Caco-2 (cell line): ENCODE data around the gene L3MBTL4. TPM values are rescaled to one million over a fixed set of nuclear protein-coding genes. Genes with fewer than 3 reads are reported as not detected.

Source experiments
- BruUV-seq: library from RNA; stranded (reverse); fragments of 400-500 nt; replicated peaks from 2 replicates; lab custom pipeline; 2021; lab: Mats Ljungman, UMichigan
- CTCF ChIA-PET: fragments of 300-600 bp; sonication (Branson Sonifier 250); formaldehyde crosslinking; loops from one replicate; lab custom pipeline; 2022; ENCODE audit warnings: antibody characterized with exemption; lab: Charles Lee
- POLR2A ChIA-PET: fragments of 300-600 bp; sonication (Branson Sonifier 250); formaldehyde crosslinking; loops from one replicate; lab custom pipeline; 2022; ENCODE audit warnings: antibody characterized with exemption; lab: Charles Lee
- DNase-seq, 2 experiments: peaks; one replicate each; pipeline versions ENCODE4 v3.0.0 to v3.0.0-alpha.2; 2020 to 2022
- H3K27me3 ChIP-seq: replicated peaks from 2 replicates; pipeline ENCODE4 v1.6.0; 2011; ENCODE audit warnings: low read length; ENCODE audit not compliant: control insufficient read depth, insufficient read depth
- H3K36me3 ChIP-seq: 2 replicates; pipeline ENCODE4 v1.5.1; 2011; ENCODE audit warnings: low read length; ENCODE audit not compliant: control insufficient read depth, insufficient read depth
- H3K4me1 ChIP-seq: fragments of 250-450 bp; sonication (Bioruptor Pico); 2 replicates; pipeline ENCODE4 v1.5.1; 2020; ENCODE audit warnings: mild to moderate bottlenecking
- H3K4me3 ChIP-seq: 2 replicates; pipeline ENCODE4 v1.5.1; 2011; ENCODE audit warnings: low read depth, mild to moderate bottlenecking, control low read depth, low read length
- H3K9me3 ChIP-seq: fragments of 250-450 bp; sonication (Bioruptor Pico); 2 replicates; pipeline ENCODE4 v1.5.1; 2020; ENCODE audit warnings: mild to moderate bottlenecking, moderate library complexity
- H3K27ac Mint-ChIP-seq: one replicate; pipeline ENCODE4 v1.8.0; 2022; ENCODE audit warnings: mixed read lengths; ENCODE audit not compliant: unreplicated experiment
- H3K27me3 Mint-ChIP-seq: one replicate; pipeline ENCODE4 v1.8.0; 2022; ENCODE audit warnings: mixed read lengths; ENCODE audit not compliant: insufficient read depth, unreplicated experiment
- H3K36me3 Mint-ChIP-seq: one replicate; pipeline ENCODE4 v1.8.0; 2022; ENCODE audit warnings: mild to moderate bottlenecking, mixed read lengths; ENCODE audit not compliant: insufficient read depth, unreplicated experiment
- H3K4me1 Mint-ChIP-seq: one replicate; pipeline ENCODE4 v1.8.0; 2022; ENCODE audit warnings: low read depth, mixed read lengths; ENCODE audit not compliant: unreplicated experiment
- H3K4me3 Mint-ChIP-seq: one replicate; pipeline ENCODE4 v1.8.0; 2022; ENCODE audit warnings: mild to moderate bottlenecking, moderate library complexity, mixed read lengths; ENCODE audit not compliant: unreplicated experiment
- H3K9me3 Mint-ChIP-seq: one replicate; pipeline ENCODE4 v1.8.0; 2022; ENCODE audit warnings: mixed read lengths; ENCODE audit not compliant: unreplicated experiment
- CTCF ChIP-seq, 2 experiments: fragments of 200-600 bp in 1 of 2; IDR thresholded peaks; 1 replicate in 1 of 2; 2 replicates in 1 of 2; pipeline versions ENCODE4 v1.5.1 to v1.8.0; 2011 to 2022; ENCODE audit warnings: antibody characterized with exemption in 1 of 2, control low read depth in 1 of 2, inconsistent platforms in 1 of 2, low read depth in 1 of 2, low read length in 1 of 2, mild to moderate bottlenecking in 1 of 2, moderate library complexity in 1 of 2; ENCODE audit not compliant: insufficient read depth in 1 of 2, severe bottlenecking in 1 of 2, unreplicated experiment in 1 of 2
- intact Hi-C: fragments of 100-400 bp; cut with micrococcal nuclease; formaldehyde crosslinking; loops from one replicate; pipeline ENCODE4 v1.10.0; 2022; ENCODE audit not compliant: unreplicated experiment
- total RNA-seq: library from RNA; stranded (reverse); gene quantifications from 2 replicates; pipeline ENCODE4 v1.2.3, GENCODE V29; 2022

L3MBTL4 gene
- total RNA-seq, 1 experiment from 2014 or later: 0.23 TPM

DNA sequence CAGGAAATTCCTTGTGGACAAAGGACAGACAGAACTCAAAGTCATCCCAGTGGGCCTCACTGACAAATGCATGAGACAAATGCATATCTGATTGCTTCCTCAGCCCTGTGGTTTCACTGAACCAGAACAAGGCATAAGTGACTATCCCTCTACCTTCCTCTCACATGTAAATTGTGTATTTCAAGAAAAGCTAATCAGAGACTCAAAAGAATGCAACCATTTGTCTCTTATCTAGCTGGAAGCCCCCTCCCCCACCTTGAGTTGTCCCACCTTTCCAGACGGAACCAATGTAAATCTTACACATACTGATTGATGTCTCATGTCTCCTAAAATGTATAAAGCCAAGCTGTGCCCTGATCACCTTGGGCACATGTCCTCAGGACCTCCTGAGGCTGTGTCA is 417.4 kb downstream of the L3MBTL4 start:
- TF ChIP-seq CTCF (IDR thresholded peaks at IDR 0.05; ENCODE audit: insufficient read depth in 1 of 2, low read depth in 1 of 2, low read length in 1 of 2, severe bottlenecking in 1 of 2, unreplicated experiment in 1 of 2): no peak
- CTCF ChIA-PET: no interaction called here
- no peaks in the 10 kb centered on the region for H3K4me1 Mint-ChIP-seq
- no peak overlapping the region for H3K4me3 ChIP-seq
- H3K27me3 ChIP-seq: no peaks in the 10 kb centered on the region; the same call in 1 of the 2 replicates
- intact Hi-C loops: no loop called here
- no peak overlapping the region for H3K27ac Mint-ChIP-seq
- POLR2A ChIA-PET: no interaction called here
- H3K4me1 ChIP-seq: no peaks in the 10 kb centered on the region
- peaks cover 12% of the 10 kb centered on the region for H3K27me3 Mint-ChIP-seq
- peaks cover 10% of the 10 kb centered on the region for H3K9me3 Mint-ChIP-seq
- H3K36me3 Mint-ChIP-seq: no peaks in the 10 kb centered on the region
- H3K9me3 ChIP-seq: no peaks in the 10 kb centered on the region
- DNase-seq: no peak
- no peak overlapping the region for H3K4me3 Mint-ChIP-seq
- no peaks in the 10 kb centered on the region for H3K36me3 ChIP-seq
- BruUV-seq: no TSS peak

GRCh38 chr18:5995626-5996025 is 419.1 kb downstream of the L3MBTL4 start:
- intact Hi-C loops: no loop called here
- no peak for DNase-seq
- Mint-ChIP-seq H3K27ac (no peak overlapping the region), H3K9me3 (peaks cover 10% of the 10 kb centered on the region), H3K4me1 (no peaks in the 10 kb centered on the region), H3K4me3 (no peak overlapping the region), H3K36me3 (no peaks in the 10 kb centered on the region), H3K27me3 (peaks cover 15% of the 10 kb centered on the region)
- no peaks in the 10 kb centered on the region for H3K9me3 ChIP-seq
- H3K4me1 ChIP-seq: no peaks in the 10 kb centered on the region
- no peak for TF ChIP-seq CTCF (IDR thresholded peaks at IDR 0.05; ENCODE audit: insufficient read depth in 1 of 2, low read depth in 1 of 2, low read length in 1 of 2, severe bottlenecking in 1 of 2, unreplicated experiment in 1 of 2)
- H3K4me3 ChIP-seq: no peak overlapping the region
- no TSS peak for BruUV-seq
- H3K36me3 ChIP-seq: no peaks in the 10 kb centered on the region
- POLR2A ChIA-PET: no interaction called here
- CTCF ChIA-PET: no interaction called here
- H3K27me3 ChIP-seq: no peaks in the 10 kb centered on the region; the same call in 1 of the 2 replicates

DNA sequence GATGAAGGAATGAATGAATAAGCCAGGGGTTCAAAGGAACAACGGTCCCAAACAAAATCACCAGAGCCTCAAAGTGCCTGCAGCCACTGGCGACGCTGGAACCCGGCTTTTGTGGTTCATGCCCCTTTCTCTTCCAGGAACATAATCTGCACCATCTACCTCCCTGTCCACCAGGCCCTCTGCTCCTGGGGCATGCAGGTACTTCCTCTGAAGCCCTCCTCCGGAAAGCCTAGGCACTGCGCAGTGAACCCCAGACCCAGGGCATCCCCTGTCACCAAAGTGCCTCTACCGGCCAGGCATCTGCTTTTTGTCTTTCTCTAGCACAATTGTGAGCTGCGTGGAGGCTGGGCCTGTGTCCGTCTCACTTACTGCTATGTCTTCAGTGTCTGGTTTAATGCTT is 420.8 kb downstream of the L3MBTL4 start:
- H3K27me3 ChIP-seq: no peaks in the 10 kb centered on the region; the same call in 1 of the 2 replicates
- no peak for DNase-seq
- intact Hi-C loops: no loop called here
- TF ChIP-seq CTCF (IDR thresholded peaks at IDR 0.05; ENCODE audit: insufficient read depth in 1 of 2, low read depth in 1 of 2, low read length in 1 of 2, severe bottlenecking in 1 of 2, unreplicated experiment in 1 of 2): no peak
- Mint-ChIP-seq H3K36me3 (no peaks in the 10 kb centered on the region), H3K4me3 (no peak overlapping the region), H3K27me3 (peaks cover 13% of the 10 kb centered on the region), H3K9me3 (no peaks in the 10 kb centered on the region), H3K4me1 (no peaks in the 10 kb centered on the region), H3K27ac (no peak overlapping the region)
- H3K4me3 ChIP-seq: no peak overlapping the region
- ChIA-PET CTCF (no interaction called here), POLR2A (no interaction called here)
- BruUV-seq: no TSS peak
- no peaks in the 10 kb centered on the region for H3K9me3 ChIP-seq
- no peaks in the 10 kb centered on the region for H3K4me1 ChIP-seq
- H3K36me3 ChIP-seq: no peaks in the 10 kb centered on the region
